ENCODE measurements around the gene CDC45. TPM values are rescaled to one million over a fixed set of nuclear protein-coding genes. Genes with fewer than 3 reads are reported as not detected.

Gene CDC45
- total RNA-seq, 2 experiments from 2014 or later, result 59.5 to 65.7 TPM

DNA sequence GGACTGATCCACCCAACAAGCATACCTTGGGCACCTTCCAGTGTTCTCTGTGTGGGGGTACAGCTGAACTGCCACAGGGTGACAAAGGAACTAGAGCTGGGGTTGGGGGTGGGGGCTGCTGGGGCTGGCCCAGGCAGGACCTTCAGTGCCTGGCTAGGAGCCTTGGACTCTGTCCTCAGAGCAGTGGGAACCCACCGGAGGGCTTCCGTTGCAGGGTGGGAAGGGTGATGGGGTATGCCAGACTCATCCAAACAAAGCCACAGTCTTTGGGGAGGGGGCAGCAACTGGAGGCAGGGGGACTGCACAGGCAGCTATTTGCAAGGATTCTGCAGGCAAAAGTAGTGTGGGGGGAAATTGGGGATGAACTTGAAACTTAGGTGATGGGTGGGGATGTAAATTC, 80.2 kb downstream of the CDC45 start:
- H3K36me3 Mint-ChIP-seq (ENCODE audit: low read depth), result no peaks in the 10 kb centered on the region

GRCh38 chr22:19565382-19566278, 85.9 kb downstream of the CDC45 start:
- H3K36me3 Mint-ChIP-seq (ENCODE audit: low read depth), result no peaks in the 10 kb centered on the region
- no peak for DNase-seq
- H3K9me3 Mint-ChIP-seq, result no peaks in the 10 kb centered on the region
- ChIA-PET CTCF (interaction anchor here (0.7 to 1.3 kb wide), 2 partner anchors 14 to 44 kb away, joined by 3 read pairs; no protein-coding TSS in a partner anchor), POLR2A (no interaction called here)
- no peak overlapping the region for H3K27ac Mint-ChIP-seq
- peaks cover 7% of the 10 kb centered on the region for H3K4me1 Mint-ChIP-seq
- peaks cover 2% of the 10 kb centered on the region for H3K27me3 Mint-ChIP-seq
- no peak overlapping the region for H3K4me3 Mint-ChIP-seq

More for the DNA sequence above, 80.2 kb downstream of the CDC45 start:
- Mint-ChIP-seq H3K9me3 (no peaks in the 10 kb centered on the region), H3K4me1 (no peaks in the 10 kb centered on the region), H3K4me3 (no peak overlapping the region), H3K27ac (no peak overlapping the region), H3K27me3 (peaks cover 2% of the 10 kb centered on the region)
- no peak for DNase-seq
- ChIA-PET POLR2A (no interaction called here), CTCF (interaction anchor here (1.3 kb wide), 1 partner anchor 9 kb away, joined by 6 read pairs; no protein-coding TSS in a partner anchor)

DNA sequence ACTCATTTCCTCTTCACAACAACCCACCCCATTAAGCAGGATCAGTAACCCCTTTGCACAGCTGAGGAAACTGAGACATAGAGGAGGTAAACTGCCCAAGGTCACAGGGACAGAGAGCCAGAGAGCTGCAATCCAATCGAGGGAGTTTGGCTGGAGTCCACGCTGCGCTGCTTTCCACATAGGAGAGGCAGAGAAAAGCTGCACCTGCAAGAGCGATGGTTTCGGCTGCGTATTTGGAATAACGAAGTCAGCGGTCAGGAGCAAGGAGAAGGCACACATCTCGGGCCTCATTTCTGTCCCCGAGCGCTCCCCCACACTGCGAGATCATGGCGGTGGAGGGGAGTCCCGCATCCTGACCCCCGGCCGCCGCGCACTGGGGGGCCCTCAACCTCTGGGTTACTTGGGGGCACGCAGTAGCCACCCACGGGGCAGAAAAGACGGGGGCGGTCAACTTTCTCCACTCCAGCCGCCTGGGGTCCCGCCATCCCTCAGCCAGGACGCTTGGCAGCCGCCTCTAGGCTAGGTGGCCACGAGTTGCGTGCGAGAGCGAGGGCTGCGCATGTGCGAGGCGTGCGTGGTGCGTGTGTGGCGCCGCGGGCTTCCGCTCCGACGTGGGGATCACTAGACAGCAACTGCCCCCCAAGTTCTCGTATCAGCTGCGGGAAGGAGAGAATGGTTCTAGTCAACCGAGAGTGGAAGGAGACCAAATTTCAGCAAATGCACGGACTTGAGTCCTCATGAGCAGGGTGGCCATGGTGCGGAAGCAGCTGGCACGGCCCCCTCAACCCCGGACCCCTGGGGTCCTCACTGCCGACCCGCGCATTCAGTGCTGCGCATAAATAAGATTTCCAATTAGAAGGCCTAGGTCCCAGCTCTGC, 86.8 kb downstream of the CDC45 start:
- Mint-ChIP-seq H3K9me3 (no peaks in the 10 kb centered on the region), H3K36me3 (ENCODE audit: low read depth) (no peaks in the 10 kb centered on the region), H3K27me3 (peaks cover 2% of the 10 kb centered on the region), H3K27ac (no peak overlapping the region), H3K4me1 (peaks cover 7% of the 10 kb centered on the region), H3K4me3 (no peak overlapping the region)
- DNase-seq, result no peak
- ChIA-PET CTCF (no interaction called here), POLR2A (no interaction called here)

- ChIA-PET CTCF (interaction anchor here (0.5 to 0.9 kb wide), 2 partner anchors 18 to 163 kb away, joined by 3 read pairs; no protein-coding TSS in a partner anchor), POLR2A (no interaction called here)
- Mint-ChIP-seq H3K9me3 (no peaks in the 10 kb centered on the region), H3K4me3 (no peak overlapping the region), H3K4me1 (peaks cover 7% of the 10 kb centered on the region), H3K27me3 (peaks cover 2% of the 10 kb centered on the region), H3K27ac (no peak overlapping the region), H3K36me3 (ENCODE audit: low read depth) (no peaks in the 10 kb centered on the region)
- no peak for DNase-seq
These were observed 87.7 kb downstream of the CDC45 start for GRCh38 chr22:19567157-19568009.

- ChIA-PET POLR2A (no interaction called here), CTCF (interaction anchor here (0.5 to 1.8 kb wide), 6 partner anchors 8 to 222 kb away, joined by 3 to 7 read pairs (median 3); no protein-coding TSS in a partner anchor)
- Mint-ChIP-seq H3K36me3 (ENCODE audit: low read depth) (no peaks in the 10 kb centered on the region), H3K4me1 (peaks cover 7% of the 10 kb centered on the region), H3K4me3 (no peak overlapping the region), H3K27ac (peak overlapping the region; percentile 36), H3K27me3 (no peaks in the 10 kb centered on the region), H3K9me3 (no peaks in the 10 kb centered on the region)
- DNase-seq, result no peak
These were observed 88.9 kb downstream of the CDC45 start for GRCh38 chr22:19568337-19569275.

GRCh38 chr22:19569276-19569640, 89.5 kb downstream of the CDC45 start:
- no peaks in the 10 kb centered on the region for H3K27me3 Mint-ChIP-seq
- DNase-seq, result no peak
- no peak overlapping the region for H3K4me3 Mint-ChIP-seq
- ChIA-PET CTCF (interaction anchor here (0.8 to 1.8 kb wide), 3 partner anchors 8 to 14 kb away, joined by 3 to 7 read pairs (median 6); no protein-coding TSS in a partner anchor), POLR2A (no interaction called here)
- H3K27ac Mint-ChIP-seq, result no peak overlapping the region
- H3K9me3 Mint-ChIP-seq, result no peaks in the 10 kb centered on the region
- H3K36me3 Mint-ChIP-seq (ENCODE audit: low read depth), result no peaks in the 10 kb centered on the region
- peaks cover 7% of the 10 kb centered on the region for H3K4me1 Mint-ChIP-seq

DNA sequence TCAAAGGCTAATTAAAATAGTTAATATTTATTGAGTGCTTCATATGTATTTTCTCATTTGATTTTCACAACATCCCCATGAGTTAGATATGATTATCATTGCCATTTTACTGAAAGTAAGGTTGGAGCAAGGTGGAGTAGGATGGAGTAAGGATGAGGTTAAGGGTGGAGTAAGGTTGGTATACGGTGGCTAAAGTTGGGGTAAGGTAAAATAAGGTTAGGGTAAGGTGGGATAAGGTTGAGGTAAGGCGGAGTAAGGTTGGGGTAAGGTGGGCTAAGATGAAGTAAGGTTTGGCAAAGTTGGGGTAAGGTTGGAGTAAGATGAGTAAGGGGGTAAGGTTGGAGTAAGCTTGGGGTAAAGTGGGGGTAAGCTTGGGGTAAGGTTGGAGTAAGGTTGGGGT, 90.3 kb downstream of the CDC45 start:
- Mint-ChIP-seq H3K9me3 (no peaks in the 10 kb centered on the region), H3K36me3 (ENCODE audit: low read depth) (no peaks in the 10 kb centered on the region), H3K4me1 (peaks cover 7% of the 10 kb centered on the region), H3K27ac (no peak overlapping the region), H3K4me3 (no peak overlapping the region), H3K27me3 (no peaks in the 10 kb centered on the region)
- ChIA-PET POLR2A (no interaction called here), CTCF (interaction anchor here (1.6 to 1.8 kb wide), 2 partner anchors 10 to 15 kb away, joined by 6 to 7 read pairs; no protein-coding TSS in a partner anchor)
- no peak for DNase-seq

Other genes starting within 250 kb of the CDC45 start
- under 1 TPM; 0.62 to 0.69 TPM for gene CLTCL1, start 188.2 kb upstream of the CDC45 start, total RNA-seq
- gene HIRA, start 48.2 kb upstream of the CDC45 start, total RNA-seq, result 10 to 100 TPM; 45.0 to 51.2 TPM
- 10 to 100 TPM; 19.7 to 19.9 TPM for gene MRPL40, start 47.4 kb upstream of the CDC45 start, total RNA-seq
- 10 to 100 TPM; 33.3 to 34.0 TPM for gene C22orf39, start 32.2 kb upstream of the CDC45 start, total RNA-seq
- 100 to 1,000 TPM in 1 of 2 experiments, 10 to 100 TPM in 1; 93.1 to 114 TPM for gene UFD1, start 727 bp upstream of the CDC45 start, total RNA-seq
- under 1 TPM; 0.25 to 0.40 TPM for gene CLDN5, start 44.5 kb downstream of the CDC45 start, total RNA-seq
- gene SEPTIN5, start 234.6 kb downstream of the CDC45 start, total RNA-seq, result not detected
- not detected for gene GP1BB, start 243.6 kb downstream of the CDC45 start, total RNA-seq

Data from activated CD4-positive, alpha-beta T cell treated with anti-CD3 and anti-CD28 coated beads, Interleukin-2, amount 10 ng/mL, durations not matched to agents 7 days and 5 days (primary cell).